Endothelial cell of umbilical vein (primary cell): ENCODE results near the gene TRMT1. TPM values are rescaled to one million over a fixed set of nuclear protein-coding genes. Genes with fewer than 3 reads are reported as not detected.

Experiments
- BruUV-seq: library from RNA; stranded (reverse); fragments of 400-500 nt; replicated peaks from 2 replicates; lab custom pipeline; 2021; lab: Mats Ljungman, UMichigan
- CTCF ChIA-PET: fragments of 300-600, 350-600 bp; sonication (Branson Sonifier 250); formaldehyde crosslinking; loops from one replicate; lab custom pipeline; 2021; ENCODE audit warnings: antibody characterized with exemption, inconsistent platforms; lab: Charles Lee
- POLR2A ChIA-PET: fragments of 300-600, 350-600 bp; sonication (Branson Sonifier 250); formaldehyde crosslinking; loops from one replicate; lab custom pipeline; 2021; ENCODE audit warnings: antibody characterized with exemption, inconsistent platforms; lab: Charles Lee
- DNase-seq: peaks from one replicate; pipeline ENCODE4 v3.0.0-alpha.2; 2011; ENCODE audit warnings: low read depth, low spot score
- FAIRE-seq: peaks from 2 replicates; lab custom pipeline; 2011; peaks lifted over from hg19 to GRCh38; lab: Jason Lieb, UNC
- H2AFZ ChIP-seq: 2 replicates; pipeline ENCODE4 v1.6.0; 2012; ENCODE audit warnings: low read depth, low read length, control low read depth, inconsistent platforms
- H3K27ac ChIP-seq: 2 replicates; pipeline ENCODE4 v1.5.1; 2011; ENCODE audit warnings: low read depth, mild to moderate bottlenecking, control low read depth, low read length, moderate library complexity; ENCODE audit not compliant: insufficient read depth
- H3K27me3 ChIP-seq, 2 experiments: 2 replicates each; pipeline versions ENCODE4 v1.6.0 to v1.6.1; 2011; ENCODE audit warnings: low read length in 2 of 2, mixed read lengths in 1 of 2; ENCODE audit not compliant: control insufficient read depth in 2 of 2, insufficient read depth in 2 of 2
- H3K36me3 ChIP-seq, 2 experiments: 2 replicates in 1 of 2; 3 replicates in 1 of 2; pipeline ENCODE4 v1.5.1; 2011; ENCODE audit warnings: low read length in 2 of 2, mild to moderate bottlenecking in 1 of 2, moderate library complexity in 1 of 2; ENCODE audit not compliant: control insufficient read depth in 2 of 2, insufficient read depth in 2 of 2; ENCODE audit errors: extremely low read depth in 1 of 2
- H3K4me1 ChIP-seq: 3 replicates; pipeline ENCODE4 v1.5.1; 2011; ENCODE audit warnings: mild to moderate bottlenecking, low read length; ENCODE audit not compliant: control insufficient read depth, insufficient read depth; ENCODE audit errors: extremely low read depth
- H3K4me2 ChIP-seq: 2 replicates; pipeline ENCODE4 v1.6.1; 2011; ENCODE audit warnings: low read length, control low read depth, mixed read lengths; ENCODE audit not compliant: insufficient read depth
- H3K4me3 ChIP-seq, 3 experiments: fragments of 200-600 bp in 1 of 3; sonication (generic), shearing (Covaris generic) in 1 of 3; replicated peaks in 1 of 3; 2 replicates each; pipeline ENCODE4 v1.5.1; 2011 to 2016; ENCODE audit warnings: control low read depth in 3 of 3, low read length in 3 of 3, mild to moderate bottlenecking in 2 of 3, inconsistent platforms in 1 of 3, low read depth in 1 of 3, moderate library complexity in 1 of 3; ENCODE audit not compliant: insufficient read depth in 1 of 3
- H3K79me2 ChIP-seq: 2 replicates; pipeline ENCODE4 v1.6.0; 2012; ENCODE audit warnings: low read length, inconsistent platforms; ENCODE audit not compliant: control insufficient read depth, insufficient read depth
- H3K9ac ChIP-seq: replicated peaks from 2 replicates; pipeline ENCODE3; 2011; ENCODE audit warnings: low read length, control low read depth; ENCODE audit not compliant: insufficient read depth; ENCODE audit errors: extremely low read depth
- H3K9me1 ChIP-seq: replicated peaks from 3 replicates; pipeline ENCODE4 v1.6.0; 2011; ENCODE audit warnings: mild to moderate bottlenecking, low read length; ENCODE audit not compliant: control insufficient read depth, insufficient read depth; ENCODE audit errors: extremely low read depth
- H3K9me3 ChIP-seq: replicated peaks from 2 replicates; pipeline ENCODE4 v1.5.1; 2012; ENCODE audit warnings: low read length, inconsistent platforms; ENCODE audit not compliant: control insufficient read depth, insufficient read depth
- H4K20me1 ChIP-seq: replicated peaks from 2 replicates; pipeline ENCODE3; 2011; ENCODE audit warnings: mild to moderate bottlenecking, low read length; ENCODE audit not compliant: control insufficient read depth, insufficient read depth; ENCODE audit errors: extremely low read depth
- CTCF ChIP-seq, 2 donors: IDR thresholded peaks; 1 replicate in 1 of 2; 2 replicates in 1 of 2; pipeline ENCODE4 v1.5.1; 2011; ENCODE audit warnings: low read length in 2 of 2, mild to moderate bottlenecking in 2 of 2, moderate library complexity in 2 of 2, control low read depth in 1 of 2, inconsistent platforms in 1 of 2, low read depth in 1 of 2; ENCODE audit not compliant: insufficient read depth in 1 of 2; ENCODE audit errors: extremely low read depth in 1 of 2
- EZH2 ChIP-seq: IDR thresholded peaks from 2 replicates; pipeline ENCODE4 v1.6.1; 2012; ENCODE audit warnings: borderline replicate concordance, low read depth, mild to moderate bottlenecking, moderate library complexity, low read length, inconsistent platforms; ENCODE audit not compliant: severe bottlenecking
- FOS ChIP-seq: IDR thresholded peaks from 2 replicates; pipeline ENCODE4 v1.6.1; 2011; ENCODE audit warnings: mild to moderate bottlenecking, low read length, moderate library complexity, borderline replicate concordance; ENCODE audit not compliant: insufficient read depth
- GATA2 ChIP-seq: IDR thresholded peaks from 2 replicates; pipeline ENCODE4 v1.7.0; 2011; ENCODE audit warnings: low read depth, mild to moderate bottlenecking, moderate library complexity, mixed read lengths, low read length; ENCODE audit not compliant: insufficient read length, insufficient read depth
- JUN ChIP-seq: IDR thresholded peaks from 2 replicates; pipeline ENCODE4 v1.6.1; 2011; ENCODE audit warnings: borderline replicate concordance, low read depth; ENCODE audit not compliant: insufficient read length, insufficient read depth
- MAX ChIP-seq: IDR thresholded peaks from 2 replicates; pipeline ENCODE4 v1.6.1; 2011; ENCODE audit not compliant: insufficient read depth, insufficient read length
- MYC ChIP-seq: IDR thresholded peaks from one replicate; pipeline ENCODE4 v1.6.1; 2011; ENCODE audit warnings: mild to moderate bottlenecking, low read depth, low read length
- POLR2A ChIP-seq: IDR thresholded peaks from 2 replicates; pipeline ENCODE4 v1.6.1; 2012; ENCODE audit warnings: low read depth, mild to moderate bottlenecking, control low read depth, low read length
- POLR2AphosphoS5 ChIP-seq: IDR thresholded peaks from 2 replicates; pipeline ENCODE4 v1.6.1; 2012; ENCODE audit warnings: low read depth, mild to moderate bottlenecking, control low read depth, low read length, moderate library complexity; ENCODE audit not compliant: insufficient read depth
- dilution Hi-C: fragments of 300-500 bp; cut with MboI; formaldehyde crosslinking; loops from one replicate; pipeline ENCODE4 v1.15.0; 2019; ENCODE audit warnings: low sequenced_read_pairs; ENCODE audit not compliant: extremely low pct_ligation_motif_present
- intact Hi-C: fragments of 100-400 bp; cut with micrococcal nuclease; formaldehyde crosslinking; loops from one replicate; pipeline ENCODE4 v1.10.0; 2022
- polyA plus RNA-seq, 4 experiments: library from polyadenylated mRNA; depleted of rRNA in 3 of 4; stranded (reverse) in 3 of 4; unstranded in 1 of 4; fragments of >200 nt; gene quantifications; 2 replicates each; pipeline versions ENCODE4 v1.2.1 to v1.2.3, GENCODE V29; 2011 to 2012; ENCODE audit warnings: missing spikeins in 1 of 4
- total RNA-seq: library from RNA; stranded (reverse); gene quantifications from 2 replicates; pipeline ENCODE4 v1.2.3, GENCODE V29; 2021

The TRMT1 gene
- total and polyA plus RNA-seq, 2 donors (not counting 3 experiments of a cell fraction or from before 2014, with no cell fraction given), result 46.3 to 53.0 TPM

- dilution Hi-C loops, result no loop called here
- intact Hi-C loops, result no loop called here
- Histone ChIP-seq H3K4me3 (no peak overlapping the region), H3K9me3 (no peaks in the 10 kb centered on the region), H2AFZ (no peak overlapping the region), H3K4me2 (no peak overlapping the region), H3K27ac (no peak overlapping the region), H4K20me1 (no peaks in the 10 kb centered on the region), H3K9me1 (no peaks in the 10 kb centered on the region), H3K9ac (no peak overlapping the region), H3K79me2 (peaks cover 76% of the 10 kb centered on the region), H3K27me3 (no peaks in the 10 kb centered on the region), H3K4me1 (peaks cover 9% of the 10 kb centered on the region), H3K36me3 (peaks cover 0 to 7% of the 10 kb centered on the region in 2 experiments)
- POLR2A ChIA-PET, result interaction anchor here (0.6 kb wide), 1 partner anchor 40 kb away, joined by 3 read pairs; no protein-coding TSS in a partner anchor
- TF ChIP-seq EZH2, result no peak
- no peak for TF ChIP-seq JUN
- TF ChIP-seq MYC, result no peak
- no peak for TF ChIP-seq POLR2AphosphoS5
- no peak for TF ChIP-seq MAX
- no peak for TF ChIP-seq FOS
- TF ChIP-seq POLR2A, result no peak
- TF ChIP-seq GATA2, result no peak
- no peak for TF ChIP-seq CTCF (IDR thresholded peaks at IDR 0.05; ENCODE audit: extremely low read depth in 1 of 2, insufficient read depth in 1 of 2, low read depth in 1 of 2, low read length in 2 of 2)
- CTCF ChIA-PET, result interaction anchor here (1.5 to 2.1 kb wide), 2 partner anchors 12 to 30 kb away, joined by 4 to 7 read pairs; partner anchors contain the start of genes IER2 and STX10
- no TSS peak for BruUV-seq
- no peak for DNase-seq
- FAIRE-seq, result no peak
Measured at GRCh38 chr19:13120817-13121216, 4.3 kb upstream of the TRMT1 start.
